HEK293T (cell line): ENCODE results near the gene SMAGP.

ENCODE experiments used
- CTCF ChIA-PET: fragments of 350-600 bp; formaldehyde crosslinking; extraction: SDS; loops from one replicate; lab custom pipeline; 2021; ENCODE audit warnings: antibody characterized with exemption, inconsistent platforms; lab: Yijun Ruan, JAX
- POLR2A ChIA-PET: fragments of 350-600 bp; formaldehyde crosslinking; extraction: SDS; loops from one replicate; lab custom pipeline; 2020; ENCODE audit warnings: antibody characterized with exemption, inconsistent platforms; lab: Yijun Ruan, JAX
- DNase-seq: peaks from one replicate; pipeline ENCODE4 v3.0.0; 2012; ENCODE audit warnings: mixed read lengths; ENCODE audit errors: extremely low spot score
- ARNT ChIP-seq: fragments of 450-650 bp; IDR thresholded peaks from 2 replicates; pipeline ENCODE4 v1.6.1; 2017; ENCODE audit warnings: mild to moderate bottlenecking
- BHLHE40 ChIP-seq: fragments of 450-650 bp; IDR thresholded peaks from 2 replicates; pipeline ENCODE4 v1.6.1; 2016; ENCODE audit warnings: mild to moderate bottlenecking, moderate library complexity, borderline replicate concordance
- CTBP1 ChIP-seq: fragments of 450-650 bp; IDR thresholded peaks from 2 replicates; pipeline ENCODE4 v1.6.1; 2016; ENCODE audit warnings: borderline replicate concordance
- ELF4 ChIP-seq: fragments of 450-650 bp; IDR thresholded peaks from 2 replicates; pipeline ENCODE4 v1.6.1; 2017; ENCODE audit warnings: antibody characterized with exemption
- FOXA1 ChIP-seq: fragments of 450-650 bp; IDR thresholded peaks from 2 replicates; pipeline ENCODE4 v1.6.1; 2016; ENCODE audit warnings: mild to moderate bottlenecking
- FOXK2 ChIP-seq: fragments of 450-650 bp; IDR thresholded peaks from 2 replicates; pipeline ENCODE4 v1.6.1; 2016; ENCODE audit warnings: mild to moderate bottlenecking
- FOXM1 ChIP-seq: fragments of 450-650 bp; IDR thresholded peaks from 2 replicates; pipeline ENCODE4 v1.6.1; 2017; ENCODE audit warnings: mild to moderate bottlenecking, borderline replicate concordance
- HDGF ChIP-seq: fragments of 450-650 bp; IDR thresholded peaks from 2 replicates; pipeline ENCODE4 v1.6.1; 2017; ENCODE audit warnings: antibody characterized with exemption, borderline replicate concordance
- L3MBTL2 ChIP-seq: fragments of 450-650 bp; conservative IDR thresholded peaks from 2 replicates; pipeline ENCODE4 v1.6.1; 2016; ENCODE audit warnings: mild to moderate bottlenecking
- LEF1 ChIP-seq: fragments of 450-650 bp; IDR thresholded peaks from 2 replicates; pipeline ENCODE4 v1.6.1; 2017; ENCODE audit warnings: mild to moderate bottlenecking, borderline replicate concordance
- NFRKB ChIP-seq: fragments of 450-650 bp; IDR thresholded peaks from 2 replicates; pipeline ENCODE4 v1.6.1; 2016; ENCODE audit warnings: mild to moderate bottlenecking, moderate library complexity
- SP1 ChIP-seq: fragments of 450-650 bp; IDR thresholded peaks from 2 replicates; pipeline ENCODE4 v1.6.1; 2017
- SUZ12 ChIP-seq: fragments of 450-650 bp; IDR thresholded peaks from 2 replicates; pipeline ENCODE4 v1.6.1; 2016; ENCODE audit warnings: mild to moderate bottlenecking
- TARDBP ChIP-seq: fragments of 450-650 bp; IDR thresholded peaks from 2 replicates; pipeline ENCODE4 v1.6.1; 2016
- ZNF384 ChIP-seq: fragments of 450-650 bp; IDR thresholded peaks from 2 replicates; pipeline ENCODE4 v1.6.1; 2016
- TF ChIP-seq, protein P1 (sequence below): fragments of 450-650 bp; IDR thresholded peaks from 2 replicates; pipeline ENCODE4 v1.6.1; 2016

SMAGP gene

DNA sequence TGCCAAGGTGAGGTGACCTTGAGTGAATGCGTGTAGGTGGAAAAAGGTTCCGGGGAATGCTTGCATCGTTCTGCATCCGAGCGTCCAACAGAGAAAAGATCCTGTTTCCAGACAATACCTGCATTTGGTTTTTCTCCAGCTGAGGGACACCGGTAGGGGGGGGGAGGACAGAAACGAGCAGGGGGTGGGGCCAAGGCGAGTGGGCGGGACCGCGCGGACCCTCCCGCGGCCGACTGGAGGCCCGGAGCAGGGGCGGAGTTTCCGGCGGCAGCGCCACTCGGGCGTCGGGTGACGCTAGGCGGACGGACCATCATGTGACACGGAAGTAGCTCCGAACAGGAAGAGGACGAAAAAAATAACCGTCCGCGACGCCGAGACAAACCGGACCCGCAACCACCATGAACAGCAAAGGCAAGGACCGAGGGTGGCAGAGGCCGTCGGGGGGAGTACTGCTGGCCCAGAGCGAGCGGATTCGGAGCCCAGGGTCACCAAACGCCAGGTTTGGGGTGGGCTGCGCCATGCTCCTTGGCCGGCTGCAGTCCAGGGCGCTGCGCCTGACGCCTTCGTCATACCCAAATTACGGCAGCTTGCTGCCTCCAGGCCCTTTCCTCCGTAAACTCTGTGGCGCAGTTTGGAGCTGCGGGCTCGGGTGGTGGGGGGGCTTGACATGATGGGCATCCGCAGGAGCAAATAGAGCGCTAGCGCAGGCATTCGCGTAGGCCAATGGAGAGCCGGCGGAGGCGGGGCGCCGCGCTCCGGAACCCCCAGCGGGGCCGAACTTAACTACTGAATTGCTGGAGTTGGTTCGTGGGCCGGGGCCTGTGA, 31.5 kb downstream of the SMAGP start, which contains the start of gene DAZAP2:
DAZAP2 (plus strand) TSS at position 317 of the 825 bp plus-strand sequence; CDS start at position 399, 82 bp downstream.
- no peak for TF ChIP-seq BHLHE40
- TF ChIP-seq, protein P1, sequence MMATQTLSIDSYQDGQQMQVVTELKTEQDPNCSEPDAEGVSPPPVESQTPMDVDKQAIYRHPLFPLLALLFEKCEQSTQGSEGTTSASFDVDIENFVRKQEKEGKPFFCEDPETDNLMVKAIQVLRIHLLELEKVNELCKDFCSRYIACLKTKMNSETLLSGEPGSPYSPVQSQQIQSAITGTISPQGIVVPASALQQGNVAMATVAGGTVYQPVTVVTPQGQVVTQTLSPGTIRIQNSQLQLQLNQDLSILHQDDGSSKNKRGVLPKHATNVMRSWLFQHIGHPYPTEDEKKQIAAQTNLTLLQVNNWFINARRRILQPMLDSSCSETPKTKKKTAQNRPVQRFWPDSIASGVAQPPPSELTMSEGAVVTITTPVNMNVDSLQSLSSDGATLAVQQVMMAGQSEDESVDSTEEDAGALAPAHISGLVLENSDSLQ = peak; percentile 99
- TF ChIP-seq FOXM1 = no peak
- no peak for TF ChIP-seq FOXK2
- TF ChIP-seq SP1 = no peak
- no peak for TF ChIP-seq NFRKB
- TF ChIP-seq SUZ12 = no peak
- peak; percentile 63 for TF ChIP-seq L3MBTL2
- TF ChIP-seq TARDBP = no peak
- TF ChIP-seq HDGF = no peak
- no peak for TF ChIP-seq ARNT
- TF ChIP-seq FOXA1 = no peak
- TF ChIP-seq ELF4 = peak; percentile 92
- no peak for TF ChIP-seq ZNF384
- TF ChIP-seq CTBP1 = no peak
- TF ChIP-seq LEF1 = no peak
- CTCF ChIA-PET = interaction anchor here (0.6 to 0.9 kb wide), 2 partner anchors 14 to 783 kb away, joined by 3 to 4 read pairs; no protein-coding TSS in a partner anchor
- POLR2A ChIA-PET = interaction anchor here (0.8 to 2.3 kb wide), 16 partner anchors 10 to 474 kb away, joined by 3 to 21 read pairs (median 4); partner anchors contain the start of genes CSRNP2, LETMD1, POU6F1 and SLC11A2

DNA sequence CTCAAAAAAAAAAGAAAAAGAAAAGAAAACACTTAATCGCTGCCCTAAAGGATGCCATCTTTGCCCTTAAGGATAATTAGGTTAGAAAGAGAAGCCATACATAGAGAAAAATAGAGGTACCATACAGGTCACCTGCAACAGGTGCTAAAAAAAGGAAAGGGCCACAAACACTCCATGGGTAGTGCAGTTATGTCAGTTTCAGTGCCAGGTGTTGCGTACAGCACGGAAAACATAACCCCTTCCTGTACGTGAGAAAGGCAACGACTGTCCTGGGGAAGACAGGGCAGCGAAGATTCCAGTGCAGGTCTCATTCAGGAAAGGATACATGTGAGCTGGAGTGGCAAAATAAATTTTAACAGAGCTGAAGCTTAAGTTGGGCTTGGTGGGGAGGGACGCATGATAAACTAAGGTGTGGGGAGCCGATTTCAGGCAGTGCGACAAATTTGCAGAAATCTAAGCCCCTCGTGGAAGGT, 32.1 kb downstream of the SMAGP start:
- TF ChIP-seq SP1 = no peak
- no peak for TF ChIP-seq L3MBTL2
- TF ChIP-seq FOXM1 = no peak
- TF ChIP-seq SUZ12 = no peak
- TF ChIP-seq LEF1 = no peak
- TF ChIP-seq TARDBP = no peak
- TF ChIP-seq BHLHE40 = no peak
- no peak for TF ChIP-seq HDGF
- TF ChIP-seq FOXK2 = no peak
- TF ChIP-seq CTBP1 = no peak
- POLR2A ChIA-PET = interaction anchor here (0.8 to 2.3 kb wide), 13 partner anchors 9 to 473 kb away, joined by 3 to 21 read pairs (median 4); partner anchors contain the start of genes CSRNP2, LETMD1, POU6F1 and SMAGP
- CTCF ChIA-PET = interaction anchor here (0.9 kb wide), 1 partner anchor 15 kb away, joined by 3 read pairs; no protein-coding TSS in a partner anchor
- no peak for DNase-seq

More for the DNA sequence above, 31.5 kb downstream of the SMAGP start, which contains the start of gene DAZAP2:
- peak; percentile 95 for DNase-seq

DNA sequence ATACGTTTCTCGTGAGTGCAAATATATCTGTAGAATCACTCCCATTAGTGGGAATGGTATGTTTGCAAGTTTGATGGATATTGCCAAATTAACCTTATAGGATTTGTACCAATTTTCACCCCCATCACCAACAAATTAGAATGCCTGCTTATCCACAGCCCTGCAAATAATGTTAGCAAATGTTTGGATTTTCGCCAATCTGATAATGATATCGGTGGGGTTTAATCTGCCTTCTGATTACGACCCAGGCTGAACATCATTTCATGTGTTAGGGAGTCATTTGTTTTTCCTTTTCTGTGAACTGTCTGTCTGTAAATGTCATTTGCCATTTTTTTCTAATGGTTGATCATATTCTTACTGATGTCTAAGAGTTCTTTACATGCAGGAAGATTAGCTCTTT, 35.7 kb downstream of the SMAGP start:
- ChIA-PET CTCF (no interaction called here), POLR2A (no interaction called here)
- no peak for TF ChIP-seq SUZ12
- TF ChIP-seq HDGF = no peak
- no peak for TF ChIP-seq ELF4
- no peak for TF ChIP-seq ZNF384
- no peak for TF ChIP-seq FOXA1
- no peak for TF ChIP-seq L3MBTL2
- TF ChIP-seq, protein P1 = no peak
- no peak for TF ChIP-seq BHLHE40
- no peak for TF ChIP-seq LEF1
- TF ChIP-seq ARNT = no peak
- no peak for TF ChIP-seq TARDBP
- no peak for TF ChIP-seq SP1
- TF ChIP-seq CTBP1 = no peak
- TF ChIP-seq NFRKB = no peak
- TF ChIP-seq FOXK2 = no peak
- DNase-seq = no peak

DNA sequence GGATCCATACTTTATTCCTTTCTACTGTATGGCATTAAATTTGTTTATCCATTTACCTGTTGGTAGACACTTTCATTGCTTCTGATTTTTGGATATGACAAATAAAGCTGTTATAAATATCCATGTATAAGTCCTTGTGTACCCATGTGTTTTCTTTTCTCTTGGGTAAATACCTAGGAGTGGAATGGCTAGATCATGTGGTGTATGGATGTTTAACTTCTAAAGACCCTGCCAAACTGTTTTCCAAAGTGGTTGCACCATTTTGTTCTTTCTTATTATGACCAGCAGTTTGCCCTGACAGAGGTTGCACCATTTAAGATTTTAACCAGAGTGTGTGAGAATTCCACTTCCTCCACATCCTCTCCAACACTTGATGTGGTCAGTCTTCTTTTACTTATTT, 37.6 kb downstream of the SMAGP start:
- ChIA-PET CTCF (no interaction called here), POLR2A (interaction anchor here (1.2 kb wide), 1 partner anchor 15 kb away, joined by 3 read pairs; the partner anchor contains the start of gene POU6F1)
- TF ChIP-seq TARDBP (no peak), FOXM1 (no peak), NFRKB (no peak), ELF4 (no peak)
- TF ChIP-seq, protein P1 = no peak
- DNase-seq = no peak

DNA sequence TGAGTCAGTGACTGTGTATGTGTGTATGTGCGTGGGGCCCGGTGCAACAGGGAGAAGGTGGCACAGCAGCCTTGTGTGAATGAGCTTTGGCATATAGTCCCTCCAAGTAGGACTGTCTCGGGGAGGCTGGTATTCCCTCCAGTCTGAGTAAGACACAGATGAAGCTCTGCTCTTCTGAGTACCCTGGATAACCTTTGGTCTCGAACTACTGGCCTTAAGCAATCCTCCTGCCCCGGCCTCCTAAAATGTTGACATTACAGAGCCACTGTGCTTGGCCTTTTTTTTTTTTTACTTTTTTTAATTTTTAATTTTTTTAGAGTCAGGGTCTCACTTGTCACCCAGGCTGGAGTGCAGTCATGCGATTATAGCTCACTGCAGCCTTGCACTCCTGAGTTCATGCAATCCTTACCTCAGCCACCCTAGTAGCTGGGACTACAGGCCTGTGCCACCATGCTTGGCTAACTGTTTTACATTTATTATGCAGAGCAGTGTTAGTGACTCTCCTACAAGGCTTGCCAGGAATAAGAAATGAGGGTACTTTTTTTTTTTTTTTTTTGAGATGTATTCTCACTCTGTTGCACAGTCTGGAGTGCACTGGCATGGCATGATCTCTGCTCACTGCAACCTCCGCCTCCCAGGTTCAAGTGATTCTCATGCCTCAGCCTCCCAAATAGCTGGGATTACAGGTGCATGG, 41.0 kb downstream of the SMAGP start:
- POLR2A ChIA-PET = interaction anchor here (0.6 to 1.3 kb wide), 3 partner anchors 9 to 315 kb away, joined by 3 to 5 read pairs (median 5); partner anchors contain the start of genes CSRNP2 and DAZAP2
- TF ChIP-seq SP1 (no peak), FOXK2 (no peak), HDGF (no peak), SUZ12 (no peak), ELF4 (no peak), TARDBP (no peak), BHLHE40 (no peak), ARNT (no peak), CTBP1 (no peak), NFRKB (no peak), LEF1 (no peak), FOXA1 (no peak), ZNF384 (no peak)
- TF ChIP-seq, protein P1 = no peak
- no peak for DNase-seq
- CTCF ChIA-PET = interaction anchor here (1.2 kb wide), 1 partner anchor 11 kb away, joined by 5 read pairs; the partner anchor contains the start of gene POU6F1
